Urothelium cell line (cell line): ENCODE results near the gene ACOX3.
A peak's percentile ranks its signal among the peaks of the same experiment; 100 is the strongest.
"Not testable (repeated sequence)": the region's sequence is repeated elsewhere in the genome, so short reads cannot be mapped to it uniquely, and the experiment has no call there.

Source experiments
- DNase-seq: peaks from one replicate; pipeline ENCODE4 v3.0.0; 2011; ENCODE audit warnings: low spot score, mixed read lengths
- FAIRE-seq: peaks from 2 replicates; lab custom pipeline; 2011; peaks lifted over from hg19 to GRCh38; lab: Jason Lieb, UNC

ACOX3 gene

DNA sequence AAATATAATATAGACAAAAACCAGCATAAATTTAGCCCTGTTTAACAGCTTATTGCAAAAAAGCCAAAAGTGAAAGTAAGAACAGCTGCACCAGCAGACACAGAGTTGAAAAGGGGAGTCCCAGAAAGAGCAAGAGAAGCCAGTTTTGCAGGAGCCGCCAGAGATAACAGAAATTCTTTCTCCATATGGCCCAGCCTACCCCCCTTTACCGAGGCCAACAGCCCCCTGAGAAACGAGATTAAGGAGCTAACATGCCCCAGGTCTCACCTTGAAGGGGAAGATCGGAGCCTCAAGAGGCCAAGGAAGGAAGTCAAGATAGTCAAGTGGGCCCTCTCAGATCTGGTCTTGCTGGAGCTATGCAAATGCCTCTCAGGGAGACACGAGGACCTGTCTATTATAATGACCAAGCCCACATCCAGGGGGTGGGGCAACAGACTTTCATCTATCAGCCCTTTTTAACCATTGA lies 4.8 kb downstream of the ACOX3 start:
- FAIRE-seq (no peak), DNase-seq (no peak)

DNA sequence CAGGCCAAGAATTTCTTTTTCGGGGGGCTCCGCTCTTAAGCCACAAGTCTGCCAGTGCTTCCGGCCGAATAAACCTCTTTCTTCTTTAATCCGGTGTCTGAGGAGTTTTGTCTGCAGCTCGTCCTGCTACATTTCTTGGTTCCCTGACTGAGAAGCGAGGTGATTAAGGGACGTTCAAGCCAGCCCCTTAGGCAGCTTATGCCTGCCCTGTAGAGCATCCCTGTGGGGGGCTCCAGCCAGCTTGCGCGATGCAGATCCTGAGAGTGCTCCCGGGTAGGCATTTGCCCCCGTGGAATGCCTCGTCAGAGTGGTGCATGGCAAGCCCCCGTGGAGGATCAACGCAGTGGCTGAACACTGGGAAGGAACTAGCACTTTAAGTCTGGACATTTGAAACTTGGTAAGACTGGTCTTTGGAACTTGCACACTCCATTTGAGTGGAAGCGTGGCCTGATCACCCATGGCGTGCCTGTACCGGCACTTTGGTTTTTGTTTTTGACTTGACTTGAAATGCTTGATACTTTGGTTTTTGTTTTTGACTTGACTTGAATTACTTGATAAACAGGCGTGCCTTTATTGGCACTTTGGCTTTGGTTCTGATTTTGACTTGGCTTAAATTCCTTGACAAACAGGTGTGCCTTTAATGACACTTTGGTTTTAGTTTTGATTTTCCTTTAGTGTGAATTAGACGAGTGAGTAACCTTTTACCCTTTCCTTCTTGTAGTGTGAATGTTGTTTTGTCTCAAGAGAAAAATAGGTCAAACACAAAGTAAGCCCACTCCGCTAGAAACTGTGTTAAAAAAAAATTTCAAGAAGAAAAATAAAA lies 6.1 kb downstream of the ACOX3 start:
- FAIRE-seq = no peak

DNA sequence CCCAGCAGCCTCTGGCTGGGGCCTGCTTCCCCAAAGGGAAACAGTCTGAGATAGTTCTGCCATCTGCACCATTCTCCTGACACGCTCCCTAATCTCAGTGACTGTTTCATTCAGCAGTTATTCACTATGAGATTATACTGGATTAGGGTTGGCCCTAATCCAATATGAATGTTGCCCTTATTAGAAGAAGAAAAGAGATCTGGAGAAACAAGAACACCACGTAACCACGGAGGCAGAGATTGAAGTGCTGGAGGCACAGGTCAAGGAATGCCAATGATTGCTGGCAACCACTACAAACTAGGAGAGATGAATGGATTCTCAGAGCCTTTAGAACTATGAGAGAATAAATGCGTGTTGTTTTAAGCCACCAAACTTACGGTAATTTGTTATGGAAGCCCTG lies 7.4 kb downstream of the ACOX3 start:
- FAIRE-seq (no peak), DNase-seq (no peak)

More for the DNA sequence above, 6.1 kb downstream of the ACOX3 start:
- no peak for DNase-seq

DNA sequence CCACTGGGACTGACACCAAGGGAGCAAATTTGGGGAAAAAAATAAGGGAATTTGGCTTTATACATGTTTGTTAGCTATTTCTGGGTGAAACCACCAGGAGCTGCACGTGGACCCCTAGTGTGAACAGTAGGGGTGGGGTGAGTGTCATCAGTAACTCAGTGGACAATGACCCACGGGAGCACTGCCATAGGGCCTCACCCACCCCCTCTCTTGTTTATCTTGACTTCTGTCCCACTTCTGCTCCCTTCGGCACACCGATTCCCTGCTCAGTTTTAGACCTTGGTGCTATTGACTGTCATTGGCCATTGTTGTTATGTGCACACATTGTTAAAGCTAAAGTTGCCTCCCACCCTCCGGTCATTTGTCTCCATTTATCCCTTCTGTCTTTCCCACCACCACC lies 9.0 kb downstream of the ACOX3 start:
- FAIRE-seq = no peak

DNA sequence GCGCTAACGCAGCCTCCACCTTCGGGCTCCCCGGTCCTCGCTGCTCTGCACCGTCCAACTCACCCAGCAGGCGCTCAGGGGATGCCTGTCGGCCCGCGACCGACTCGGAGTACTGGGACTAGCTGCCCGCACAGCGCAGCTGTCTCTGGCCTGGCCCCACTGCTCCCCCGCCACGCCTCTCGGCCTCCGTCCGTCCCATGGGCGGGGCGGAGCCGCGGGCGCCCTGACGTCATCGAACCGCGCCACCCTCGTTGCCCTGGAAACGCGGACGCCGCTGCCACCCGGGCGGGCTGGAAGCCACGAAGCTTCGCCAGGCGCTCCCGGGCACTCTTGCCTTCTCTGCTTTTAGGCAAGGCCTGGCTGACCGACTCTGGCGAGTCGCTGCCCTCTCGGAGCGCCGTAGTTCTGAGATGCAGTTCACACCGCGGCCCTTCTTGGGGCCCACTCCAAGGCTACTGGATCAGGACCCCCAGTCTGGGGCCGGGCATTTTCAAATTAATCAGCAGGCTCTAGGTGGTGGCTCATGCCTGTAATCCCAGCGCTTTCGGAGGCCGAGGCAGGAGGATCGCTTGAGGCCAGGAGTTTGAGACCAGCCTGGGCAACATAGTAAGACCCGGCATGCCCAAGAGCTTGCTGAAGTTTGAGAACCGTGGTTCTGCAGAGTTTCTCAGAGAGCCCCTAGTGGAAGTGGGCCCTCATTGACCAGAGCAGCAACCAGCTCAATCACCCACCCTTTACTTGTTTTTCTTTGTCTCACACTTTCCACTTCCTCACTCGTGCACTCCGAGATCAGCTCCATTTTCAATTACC lies 12.0 kb downstream of the ACOX3 start:
- FAIRE-seq (no peak), DNase-seq (peak; percentile 91)

More for the DNA sequence above, 9.0 kb downstream of the ACOX3 start:
- no peak for DNase-seq

DNA sequence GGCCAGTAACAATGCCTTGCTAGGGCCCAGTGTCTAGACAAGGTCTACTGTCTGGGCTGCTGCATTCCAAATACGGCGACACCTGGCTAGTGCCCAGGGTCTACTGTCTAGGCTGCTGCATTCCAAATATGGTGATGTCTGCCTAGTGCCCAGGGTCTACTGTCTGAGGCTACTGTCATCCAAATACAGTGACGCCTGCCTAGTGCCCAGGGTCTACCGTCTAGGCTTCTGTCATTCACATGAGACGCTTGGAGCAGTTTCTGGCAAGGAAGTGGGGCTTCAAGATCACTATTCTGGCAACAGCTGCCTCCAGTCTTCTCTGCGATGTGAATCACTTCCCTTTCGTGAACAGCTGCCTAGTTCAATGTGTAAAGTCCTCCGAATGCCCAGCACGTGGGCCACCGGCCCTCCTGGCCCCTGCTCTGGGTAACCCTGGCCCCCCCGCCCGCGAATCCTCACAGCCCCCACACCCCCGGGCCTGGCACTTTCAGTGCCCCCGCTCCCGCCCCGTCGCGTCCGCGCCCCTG lies 12.7 kb downstream of the ACOX3 start:
- no peak for FAIRE-seq
- DNase-seq = no peak

DNA sequence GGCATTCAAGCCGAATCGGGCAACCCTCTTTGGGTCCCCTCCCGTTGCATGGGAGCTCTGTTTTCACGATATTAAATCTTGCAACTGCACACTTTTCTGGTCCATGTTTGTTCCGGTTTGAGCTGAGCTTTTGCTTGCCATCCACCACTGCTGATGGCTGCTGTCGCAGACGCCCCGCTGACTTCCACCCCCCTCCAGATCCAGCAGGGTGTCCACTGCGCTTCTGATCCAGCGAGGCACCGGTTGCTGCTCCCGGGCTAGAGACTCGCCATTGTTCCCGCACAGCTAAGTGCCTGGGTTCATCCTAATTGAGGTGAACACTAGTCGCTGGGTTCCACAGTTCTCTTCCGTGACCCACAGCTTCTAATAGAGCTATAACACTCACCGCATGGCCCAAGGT lies 13.3 kb downstream of the ACOX3 start:
- no peak for FAIRE-seq

DNA sequence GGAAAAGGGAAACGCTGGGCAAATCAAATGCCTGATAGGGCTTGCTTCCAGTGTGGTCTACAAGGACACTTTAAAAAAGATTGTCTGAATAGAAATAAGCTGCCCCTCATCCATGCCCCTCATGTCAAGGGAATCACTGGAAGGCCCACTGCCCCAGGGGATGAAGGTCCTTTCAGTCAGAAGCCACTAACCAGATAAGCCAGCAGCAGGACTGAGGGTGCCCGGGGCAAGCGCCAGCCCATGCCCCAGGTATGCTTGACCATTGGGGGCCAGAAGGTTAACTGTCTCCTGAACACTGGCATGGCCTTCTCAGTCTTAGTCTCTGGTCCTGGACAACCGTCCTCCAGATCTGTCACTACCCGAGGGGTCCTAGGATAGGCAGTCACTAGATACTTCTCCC lies 17.7 kb downstream of the ACOX3 start:
- DNase-seq (no peak), FAIRE-seq (no peak)

More for the DNA sequence above, 13.3 kb downstream of the ACOX3 start:
- no peak for DNase-seq

DNA sequence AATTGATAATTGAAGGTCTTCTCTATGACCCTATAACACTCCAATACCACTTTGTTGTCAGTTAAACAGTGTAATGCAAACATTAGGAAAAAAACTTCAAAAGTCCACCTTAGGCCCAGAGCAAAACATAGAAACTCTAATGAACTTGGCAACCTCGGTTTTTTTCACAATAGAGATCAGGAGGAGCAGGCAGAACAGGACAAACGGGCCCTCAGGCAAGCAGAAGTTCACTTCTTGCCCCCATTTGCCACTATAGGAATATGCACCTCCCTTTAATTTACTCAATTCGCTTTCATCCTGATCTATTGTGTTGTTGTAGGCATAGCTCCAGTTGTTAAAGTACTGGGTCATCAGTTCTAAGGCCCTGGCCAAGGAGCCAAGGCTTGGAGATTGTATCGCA lies 18.2 kb downstream of the ACOX3 start:
- DNase-seq = no peak
- FAIRE-seq = no peak

DNA sequence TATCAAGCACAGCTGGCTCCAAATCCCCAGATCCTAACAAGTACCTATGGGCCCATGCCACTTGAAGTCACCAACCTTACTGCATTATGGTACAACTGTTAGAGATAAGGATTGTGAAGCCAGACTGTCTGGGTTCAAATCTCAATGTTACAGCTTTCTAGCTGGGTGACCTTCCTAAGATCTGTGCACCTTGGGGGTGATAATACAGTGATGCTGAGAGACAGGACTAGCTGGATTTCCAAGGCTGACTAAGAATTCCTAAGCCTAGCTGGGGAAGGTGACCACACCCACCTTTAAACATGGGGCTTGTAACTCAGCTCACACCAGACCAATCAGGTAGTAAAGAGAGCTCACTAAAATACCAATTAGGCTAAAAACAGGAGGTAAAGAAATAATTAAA lies 20.4 kb downstream of the ACOX3 start:
- not testable (repeated sequence) for FAIRE-seq, DNase-seq

DNA sequence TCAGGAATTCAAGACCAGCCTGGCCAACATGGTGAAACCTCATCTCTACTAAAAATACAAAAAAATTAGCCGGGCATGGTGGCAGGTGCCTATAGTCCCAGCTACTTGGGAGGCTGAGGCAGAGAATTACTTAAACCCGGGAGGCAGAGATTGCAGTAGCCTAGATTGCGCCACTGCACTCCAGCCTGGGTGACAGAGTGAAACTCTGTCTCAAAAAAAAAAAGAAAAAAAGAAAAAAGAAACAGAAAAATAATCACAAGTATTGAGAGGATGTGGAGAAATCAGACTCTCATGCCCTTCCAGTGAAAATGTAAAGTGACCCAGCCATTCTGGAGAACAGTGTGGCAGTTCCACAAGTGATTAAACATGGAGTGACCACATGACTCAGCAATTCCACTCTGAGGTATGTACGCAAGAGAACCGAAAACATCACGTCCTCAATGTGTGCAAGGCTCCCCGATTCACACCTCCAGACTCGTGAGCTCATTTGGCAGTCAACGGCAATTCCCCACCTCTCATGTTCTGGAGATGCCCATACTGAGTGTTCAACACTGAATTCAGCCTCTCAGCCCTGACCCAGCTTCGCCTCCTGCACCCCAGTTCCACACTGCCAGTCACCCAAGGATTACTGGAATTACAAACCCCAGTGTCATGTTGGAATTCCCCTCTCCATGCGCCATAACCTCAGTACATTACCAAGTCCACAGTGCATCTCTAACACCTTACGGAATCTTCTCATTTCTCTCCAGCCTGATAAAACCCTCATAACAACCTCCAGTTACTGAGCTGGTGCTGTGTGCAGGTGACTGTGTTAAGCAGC lies 21.1 kb downstream of the ACOX3 start:
- FAIRE-seq (peak; percentile 9), DNase-seq (no peak)

DNA sequence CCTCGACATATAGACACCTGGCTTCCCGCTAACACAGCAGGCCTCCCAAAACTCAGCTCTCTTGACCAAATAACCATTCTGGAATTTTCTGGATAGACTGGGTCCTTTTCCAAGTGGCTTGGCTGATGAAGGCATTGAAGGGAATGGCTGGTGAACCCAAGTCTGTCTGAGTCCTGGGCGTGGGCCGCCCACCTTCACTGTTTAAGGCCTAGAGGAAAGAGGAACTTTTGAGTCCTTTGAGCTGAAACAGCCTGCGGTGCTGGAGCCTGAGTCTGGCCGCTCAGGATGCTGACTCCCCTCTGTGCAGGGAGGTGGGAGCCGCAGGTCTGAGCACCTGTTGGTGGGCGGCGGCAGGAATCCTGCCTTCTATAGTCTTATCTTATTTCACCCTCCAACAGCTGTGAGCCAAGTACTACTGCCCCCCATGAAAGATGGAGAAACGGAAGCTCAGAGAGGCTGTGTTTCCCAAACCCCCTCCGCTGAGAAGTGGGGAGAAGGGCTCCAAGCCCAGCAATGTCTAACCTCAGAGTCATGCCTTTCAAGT lies 23.4 kb downstream of the ACOX3 start:
- FAIRE-seq = no peak
- no peak for DNase-seq

DNA sequence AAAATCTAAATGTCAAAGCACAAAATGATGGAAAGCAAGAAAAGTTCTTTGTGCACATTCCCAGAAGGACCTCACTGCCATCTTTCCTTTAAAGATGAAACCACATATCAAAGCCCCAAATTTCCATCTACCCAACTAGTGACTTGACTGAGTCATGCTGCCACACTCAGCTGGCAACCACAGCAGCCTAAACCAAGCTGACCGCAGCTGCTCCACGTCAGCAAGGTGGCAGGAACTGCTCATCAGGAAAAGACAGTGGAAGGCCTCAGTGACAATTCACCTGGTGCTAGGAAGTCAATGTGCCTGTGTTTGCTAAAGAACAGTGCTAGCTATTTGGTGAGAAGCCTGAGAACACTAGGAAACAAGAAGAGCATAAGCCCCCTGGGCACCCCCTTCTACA lies 26.1 kb downstream of the ACOX3 start:
- peak; percentile 42 for DNase-seq
- FAIRE-seq = no peak

DNA sequence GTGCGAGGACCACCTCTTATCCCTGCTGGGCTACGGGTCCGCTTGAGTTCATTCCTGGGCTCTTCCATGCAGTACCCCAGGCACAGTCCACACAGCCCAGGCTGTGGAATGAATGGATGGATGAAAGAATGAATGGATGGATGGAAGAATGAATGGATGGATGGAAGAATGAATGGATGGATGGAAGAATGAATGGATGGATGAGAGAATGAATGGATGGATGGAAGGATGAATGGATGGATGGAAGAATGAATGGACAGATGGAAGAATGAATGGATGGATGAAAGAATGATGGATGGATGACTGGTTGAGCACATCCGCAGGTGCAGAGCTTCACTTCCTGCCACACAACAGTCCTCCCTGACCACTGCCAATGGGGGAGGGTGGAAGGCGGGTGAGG lies 28.2 kb downstream of the ACOX3 start:
- no peak for FAIRE-seq
- no peak for DNase-seq

DNA sequence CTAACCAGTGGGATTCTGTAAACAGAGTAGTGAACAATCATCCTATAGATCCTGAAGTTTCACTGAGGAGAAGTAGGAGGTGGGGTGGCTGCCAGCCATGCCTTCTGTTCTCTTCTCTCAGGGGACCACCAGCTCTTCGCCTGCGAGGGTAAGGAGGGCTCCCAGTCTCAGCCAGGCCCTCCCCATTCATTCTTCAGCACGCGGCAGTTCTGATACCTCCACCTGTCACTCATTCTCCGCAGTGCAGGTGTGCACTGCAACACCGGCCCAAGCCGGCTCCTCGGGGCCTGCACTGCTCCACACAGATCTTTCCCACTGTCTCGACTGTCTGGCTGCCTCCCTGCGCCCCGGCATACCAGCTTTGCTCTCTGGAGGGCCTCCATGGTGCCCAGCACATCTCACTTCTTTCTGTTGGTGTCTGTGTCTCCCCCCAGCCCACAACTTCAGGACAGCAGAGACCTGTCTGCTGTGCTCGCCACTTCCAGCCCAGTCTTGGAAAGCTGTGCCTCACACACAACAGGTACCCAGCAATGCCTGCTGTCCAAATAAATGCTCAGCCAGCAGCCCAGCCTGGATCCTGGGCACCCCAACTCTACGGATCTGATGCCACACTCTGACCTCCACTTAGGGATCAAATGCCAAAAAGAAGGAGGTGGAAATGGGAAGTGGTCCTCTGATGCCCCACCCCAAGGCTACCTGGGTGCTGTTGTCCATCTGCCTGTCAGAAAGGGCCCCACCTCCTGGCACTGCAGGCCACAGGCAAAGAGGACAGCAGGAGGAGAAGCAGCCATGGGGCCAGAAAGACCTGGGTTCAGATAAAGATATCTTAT lies 29.0 kb downstream of the ACOX3 start:
- FAIRE-seq = no peak
- DNase-seq = no peak

DNA sequence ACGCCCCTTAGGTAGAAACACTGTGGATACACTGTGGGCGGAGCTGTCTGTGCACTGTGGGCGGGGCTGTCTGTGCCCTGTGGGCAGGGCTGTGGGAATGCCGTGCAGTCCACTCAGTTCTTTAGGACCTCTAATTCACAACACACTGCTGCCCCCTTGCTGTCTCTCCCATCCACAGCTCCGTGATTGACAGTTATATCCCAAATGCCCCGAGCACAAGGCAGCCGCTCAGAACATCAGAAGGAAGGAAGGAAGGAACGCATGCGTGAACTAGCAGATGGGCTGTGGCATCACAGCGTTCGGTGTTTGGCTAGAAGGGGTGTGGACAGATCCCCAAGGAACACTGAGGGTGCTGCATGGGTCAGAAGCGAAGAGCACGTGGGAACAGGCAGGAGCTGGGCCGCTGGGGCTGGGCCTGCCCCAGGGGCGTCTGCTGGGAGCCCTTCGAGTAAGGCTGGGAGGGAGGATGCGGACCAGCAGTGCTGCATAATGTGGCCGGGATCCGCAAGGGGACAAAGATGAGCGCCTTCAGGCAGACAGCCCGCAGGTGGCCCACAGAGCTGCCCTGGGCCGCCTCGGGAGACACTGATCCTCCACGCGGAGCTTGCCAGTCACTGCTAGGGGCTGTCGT lies 29.8 kb downstream of the ACOX3 start:
- peak; percentile 74 for DNase-seq
- no peak for FAIRE-seq

DNA sequence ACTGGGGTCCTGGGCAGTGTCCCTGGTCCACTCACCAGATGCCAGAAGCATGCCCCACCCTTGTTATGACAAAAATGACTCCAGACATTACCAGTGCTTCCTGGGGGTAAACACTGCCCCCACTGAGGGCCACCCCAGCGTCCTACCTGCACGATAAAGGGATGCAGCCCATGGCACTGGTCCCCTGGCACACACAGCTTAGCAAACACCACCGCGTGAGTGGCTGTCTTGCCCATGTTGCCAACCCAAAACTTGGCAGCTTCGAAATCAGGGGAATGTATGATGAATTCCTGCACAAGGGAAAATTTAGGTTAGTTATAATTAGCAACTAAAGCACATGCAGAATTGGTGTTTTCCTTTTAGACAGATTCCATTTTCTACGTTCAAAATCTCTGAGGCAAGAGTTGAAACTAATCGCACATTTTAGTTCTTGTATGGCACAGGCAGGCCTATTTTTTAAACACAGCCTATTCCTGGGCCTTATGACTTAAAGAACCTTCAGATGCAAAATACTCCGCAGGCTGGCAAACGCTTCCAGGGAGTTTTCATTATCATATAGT lies 30.4 kb downstream of the ACOX3 start:
- FAIRE-seq (no peak), DNase-seq (no peak)

DNA sequence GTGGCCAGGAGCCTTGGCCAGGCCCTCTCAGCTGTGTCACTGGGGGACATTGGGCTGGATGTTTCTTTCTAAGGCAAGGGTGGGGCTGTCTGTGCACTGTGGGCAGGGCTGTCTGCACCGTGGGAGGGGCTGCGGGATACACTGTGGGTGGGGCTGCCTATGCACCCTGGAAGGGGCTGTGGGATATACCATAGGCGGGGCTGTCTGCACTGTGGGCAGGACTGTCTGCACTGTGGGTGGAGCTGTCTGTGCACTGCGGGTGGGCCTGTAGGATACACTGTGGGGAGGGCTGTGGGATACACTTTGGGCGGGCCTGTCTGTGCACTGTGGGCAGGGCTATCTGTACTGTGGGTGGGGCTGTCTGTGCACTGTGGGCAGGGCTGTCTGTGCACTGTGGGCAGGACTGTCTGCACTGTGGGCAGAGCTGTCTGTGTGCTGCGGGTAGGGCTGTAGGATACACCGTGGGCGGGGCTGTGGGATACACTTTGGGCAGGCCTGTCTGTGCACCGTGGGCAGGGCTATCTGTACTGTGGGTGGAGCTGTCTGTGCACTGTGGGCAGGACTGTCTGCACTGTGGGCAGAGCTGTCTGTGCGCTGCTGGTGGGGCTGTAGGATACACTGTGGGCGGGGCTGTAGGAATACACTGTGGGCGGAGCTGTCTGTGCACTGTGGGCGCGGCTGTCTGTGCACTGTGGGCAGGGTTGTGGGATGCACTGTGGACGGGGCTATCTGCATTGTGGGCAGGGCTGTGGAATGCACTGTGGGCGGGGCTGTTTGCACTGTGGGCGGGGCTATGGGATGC lies 31.1 kb downstream of the ACOX3 start:
- FAIRE-seq (peak; percentile 93), DNase-seq (no peak)
